IPS DF 19.7 (cell line): ENCODE results near the gene SLC26A6.

ENCODE experiments used
- DNase-seq: peaks from one replicate; pipeline ENCODE4 v3.0.0-alpha.2; 2013; ENCODE audit warnings: low read depth, low spot score

The SLC26A6 gene

GRCh38 chr3:48631516-48632448 is 3.5 kb downstream of the SLC26A6 start:
- no peak for DNase-seq

- DNase-seq: no peak
Measured at GRCh38 chr3:48630833-48631232, 4.4 kb downstream of the SLC26A6 start.

- DNase-seq: no peak
Measured at GRCh38 chr3:48630407-48630806, 4.9 kb downstream of the SLC26A6 start.

DNA sequence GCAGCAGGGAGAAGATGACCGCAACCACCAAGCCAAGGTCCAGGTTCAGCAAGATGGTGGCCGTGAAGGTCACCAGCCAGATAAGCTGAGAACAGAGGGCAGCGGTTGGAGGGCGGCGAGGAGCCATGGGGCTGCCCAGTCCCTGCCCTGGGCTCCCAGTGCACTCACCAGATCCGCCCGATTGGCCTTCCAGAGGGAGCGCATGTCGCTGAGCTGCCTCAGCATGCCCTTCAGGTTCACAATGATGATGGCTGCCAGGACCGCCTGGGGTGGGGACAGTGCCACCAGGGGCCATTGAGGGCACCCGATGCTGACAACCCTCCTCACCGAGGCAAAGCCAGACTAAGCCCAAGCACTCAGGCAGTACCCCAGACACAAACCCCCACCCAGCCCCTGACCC is 5.4 kb downstream of the SLC26A6 start:
- DNase-seq: no peak

DNA sequence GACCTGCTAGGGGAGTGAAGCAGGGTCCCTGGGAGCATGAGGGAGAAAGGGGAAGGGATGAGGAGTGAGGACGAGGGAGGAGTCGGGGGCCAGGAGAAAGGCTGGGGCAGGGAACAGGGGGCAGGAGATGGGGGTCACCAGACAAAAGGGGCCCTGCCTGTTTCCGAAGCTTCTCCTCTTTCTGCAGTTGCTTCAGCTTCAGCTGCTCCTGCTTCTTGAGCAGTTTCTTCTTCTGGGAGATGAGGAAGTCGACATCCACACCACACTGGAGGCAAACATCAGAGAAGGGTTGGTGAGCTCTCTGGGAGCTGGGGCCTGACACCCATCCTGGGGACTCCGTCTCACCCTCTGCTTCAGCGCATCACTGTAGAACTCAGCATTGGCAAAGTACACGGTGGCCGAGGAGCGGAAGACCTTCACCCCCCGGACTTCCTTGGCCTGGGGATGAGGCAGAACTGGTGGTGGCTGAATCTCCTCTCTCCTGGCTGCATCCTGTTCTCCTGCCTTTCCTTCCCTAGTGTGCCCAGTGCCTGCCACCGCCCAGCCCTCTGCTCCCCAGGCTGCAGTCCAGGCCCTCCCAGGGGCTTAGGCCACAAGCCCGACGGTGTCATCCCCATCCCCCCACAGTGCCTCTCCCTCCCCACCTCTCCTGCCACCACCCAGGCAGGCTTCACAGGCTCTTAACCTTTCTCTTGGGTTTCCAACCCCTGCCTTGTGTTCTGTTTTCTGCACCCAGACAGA is 6.8 kb downstream of the SLC26A6 start:
- DNase-seq: no peak

DNA sequence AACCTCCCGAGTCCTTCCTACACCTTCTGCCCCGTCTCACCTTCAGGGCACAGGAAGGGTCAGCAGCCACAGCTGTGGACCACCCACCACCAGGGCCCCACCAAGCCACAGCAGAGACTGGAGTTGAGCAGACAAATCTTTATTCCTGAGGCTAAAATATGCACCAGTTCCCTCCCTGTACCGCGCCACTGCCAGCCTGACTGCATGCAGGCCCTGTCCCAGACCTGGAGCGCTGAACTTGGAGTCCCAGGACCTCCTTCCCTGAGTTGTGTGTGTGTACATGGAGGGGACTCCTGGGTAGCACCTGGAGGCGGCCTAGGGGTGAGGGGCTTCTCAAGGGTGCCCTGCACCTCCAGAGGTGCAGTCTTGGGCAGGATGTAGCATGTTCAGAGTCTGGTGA is 9.7 kb downstream of the SLC26A6 start:
- no peak for DNase-seq

- DNase-seq: no peak
Measured at GRCh38 chr3:48624767-48625166, 10.5 kb downstream of the SLC26A6 start.

DNA sequence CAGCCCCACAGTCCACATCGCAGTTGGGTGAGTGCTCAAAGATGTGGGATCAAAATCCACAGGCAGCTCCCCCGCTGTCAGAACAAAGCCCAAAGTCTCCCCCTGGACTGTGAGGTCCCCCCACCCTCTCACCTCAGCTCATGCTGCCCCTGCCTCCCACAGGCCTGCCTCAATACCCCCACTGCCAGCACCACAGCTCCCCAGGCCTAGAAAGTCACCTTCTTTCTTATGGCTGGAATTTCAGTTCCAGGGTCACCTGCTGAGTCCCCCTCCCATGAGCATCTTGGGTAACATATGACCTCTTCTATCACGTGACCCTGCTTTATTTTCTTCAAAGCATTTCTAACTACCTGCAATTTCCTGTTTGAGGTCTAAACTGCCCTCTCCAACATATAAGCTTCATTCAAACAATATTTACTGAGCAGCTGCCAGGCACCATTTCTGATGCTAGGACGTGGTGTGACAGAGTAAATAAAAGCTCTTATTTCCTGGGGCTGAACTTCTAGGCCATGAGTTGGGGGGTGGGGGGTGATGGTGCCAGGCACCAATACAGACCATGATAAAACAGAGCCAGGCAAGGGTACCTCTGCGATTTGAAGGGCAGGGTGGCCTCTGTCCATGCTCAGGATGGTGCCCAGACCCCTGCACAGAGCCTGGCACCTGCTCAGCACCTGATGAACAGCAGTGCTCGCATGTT is 11.3 kb downstream of the SLC26A6 start:
- DNase-seq: no peak

- no peak for DNase-seq
Measured at GRCh38 chr3:48621461-48621869, 13.8 kb downstream of the SLC26A6 start, which contains the start of gene TMEM89. Gene TMEM89 (minus strand): TSS chr3:48621769. CDS start chr3:48621756, 13 bp downstream.

DNA sequence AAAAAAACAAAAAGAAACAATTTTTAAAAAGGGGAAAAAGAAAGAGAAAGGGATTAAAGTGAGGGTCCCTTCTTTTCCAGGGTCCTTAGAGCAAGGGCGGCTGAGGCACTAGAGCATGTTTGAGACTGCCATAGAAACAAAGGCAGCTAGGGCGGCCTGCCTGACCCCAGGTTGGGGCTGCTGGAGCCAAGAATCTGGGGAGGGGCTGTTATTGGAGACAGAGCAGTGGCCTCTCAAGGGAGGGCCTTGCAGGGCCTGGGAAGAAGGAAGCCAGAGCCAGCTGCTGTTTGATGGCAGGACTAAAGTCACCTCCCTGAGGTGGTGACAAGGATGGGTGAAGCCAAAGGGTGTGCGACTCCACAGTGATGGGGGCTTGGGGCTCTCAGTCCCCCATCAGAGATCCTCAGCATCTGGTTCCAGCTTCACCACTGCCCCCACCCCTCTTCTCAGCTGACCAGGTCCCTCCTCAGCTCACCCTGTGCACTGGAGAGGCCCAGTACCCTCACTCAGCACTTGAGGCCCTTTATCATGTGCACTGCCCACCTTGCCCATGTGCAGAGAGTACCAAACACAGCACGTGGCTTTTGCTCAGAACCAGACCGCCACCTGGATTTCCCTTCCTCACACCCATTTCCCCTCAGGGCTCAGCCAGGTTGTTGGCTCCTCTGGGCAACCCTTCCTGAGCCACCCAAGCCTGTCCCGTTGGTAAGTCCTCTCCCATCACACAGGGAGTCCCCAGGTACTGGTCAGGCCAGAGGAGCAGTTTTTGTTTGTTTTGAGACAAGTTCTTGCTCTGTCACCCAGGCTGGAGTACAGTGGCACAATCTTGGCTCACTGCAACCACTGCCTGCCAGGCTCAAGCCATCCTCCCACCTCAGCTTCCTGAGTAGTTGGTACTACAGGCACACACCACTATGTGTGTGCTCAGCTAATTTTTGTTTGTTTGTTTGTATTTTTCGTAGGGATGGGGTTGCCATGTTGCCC is 15.4 kb downstream of the SLC26A6 start:
- no peak for DNase-seq

DNA sequence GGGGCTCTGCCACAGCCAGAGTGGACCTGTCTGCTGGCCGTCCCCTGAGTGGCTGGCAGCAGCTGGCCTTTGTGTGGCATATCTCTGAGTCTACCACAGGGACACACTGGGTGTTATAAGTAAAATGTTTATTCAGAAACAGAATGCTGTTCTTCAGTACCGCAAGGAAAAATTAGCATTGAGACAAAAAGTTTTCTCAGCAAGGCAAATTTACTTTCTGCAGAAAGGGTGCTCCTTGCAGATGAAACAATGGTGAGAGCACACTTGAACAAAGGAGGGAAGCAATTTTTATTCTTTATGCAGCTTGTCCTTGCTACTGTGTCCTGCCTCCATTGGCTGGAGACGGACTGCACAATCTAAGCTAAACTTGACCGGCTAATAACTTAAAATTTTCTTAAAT is 17.7 kb downstream of the SLC26A6 start:
- no peak for DNase-seq

- no peak for DNase-seq
Measured at GRCh38 chr3:48614044-48614443, 21.2 kb downstream of the SLC26A6 start.

GRCh38 chr3:48612309-48612708 is 23.0 kb downstream of the SLC26A6 start:
- no peak for DNase-seq

DNA sequence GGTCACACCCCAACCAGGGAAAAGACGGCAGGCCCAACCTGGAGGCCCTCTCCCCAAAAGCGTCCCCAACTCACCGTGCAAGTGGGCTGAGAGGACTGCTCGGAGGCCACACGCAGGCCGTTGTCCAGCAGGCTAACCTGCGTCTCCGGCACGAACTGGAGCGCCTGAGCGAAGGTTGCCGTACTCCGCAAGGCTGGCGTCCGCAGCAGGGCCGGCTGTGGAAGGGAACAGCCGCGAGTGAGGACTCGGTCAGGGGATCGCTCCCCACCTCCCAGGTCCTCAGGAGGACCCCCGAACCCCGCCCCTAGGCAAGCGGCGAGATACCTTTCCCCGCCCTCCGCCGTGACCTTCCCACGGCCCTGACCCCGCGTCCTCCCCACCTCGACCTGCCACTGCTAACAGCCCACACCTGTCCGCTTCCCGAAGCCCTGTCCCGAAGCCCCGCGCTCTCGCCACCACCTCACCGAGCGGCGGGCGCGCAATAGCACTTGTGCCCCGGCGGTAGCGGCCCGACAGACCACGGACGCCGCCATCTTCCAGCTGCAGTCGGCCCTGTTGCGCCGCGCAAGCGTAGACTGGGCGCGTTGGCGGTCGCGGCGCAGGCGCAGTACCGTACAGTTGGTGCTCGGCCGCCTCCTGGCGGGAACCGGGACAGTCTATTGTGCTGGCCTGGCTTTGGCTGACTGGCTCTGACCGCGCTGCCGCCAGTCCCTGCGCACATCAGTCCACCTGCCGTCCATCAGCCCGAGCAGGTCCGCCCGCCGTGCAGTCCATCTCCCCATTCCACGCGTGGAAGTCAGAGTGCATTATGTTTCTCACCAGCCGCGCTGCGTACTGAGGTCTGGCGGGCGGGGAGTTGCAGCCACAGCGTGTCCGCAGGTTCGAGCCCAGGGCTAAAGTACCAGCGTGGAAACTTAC is 25.9 kb downstream of the SLC26A6 start, which contains the start of gene UQCRC1:
Gene UQCRC1, minus strand, starts transcription at position 559 of the 918 bp plus-strand sequence. Its CDS starts 26 bp downstream, at position 533.
- DNase-seq: peak; percentile 76

DNA sequence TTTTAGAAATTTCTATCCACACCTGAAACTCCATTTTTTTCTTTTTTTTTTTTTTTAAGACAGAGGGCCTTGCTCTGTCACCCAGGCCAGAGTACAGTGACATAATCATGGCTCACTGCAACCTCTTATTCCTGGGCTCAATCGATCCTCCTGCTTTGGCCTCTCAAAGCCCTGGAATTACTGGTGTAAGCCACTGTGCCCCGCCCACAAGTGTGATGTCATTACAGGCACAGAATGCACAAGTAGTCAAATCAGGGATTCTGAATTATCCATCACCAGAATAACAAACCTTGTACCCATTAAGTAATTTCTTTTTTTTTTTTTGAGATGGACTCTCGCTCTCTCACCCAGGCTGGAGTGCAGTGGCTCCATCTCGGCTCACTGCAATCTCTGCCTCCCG is 27.7 kb downstream of the SLC26A6 start:
- no peak for DNase-seq

- no peak for DNase-seq
Measured at GRCh38 chr3:48601622-48601994, 33.7 kb downstream of the SLC26A6 start.

DNA sequence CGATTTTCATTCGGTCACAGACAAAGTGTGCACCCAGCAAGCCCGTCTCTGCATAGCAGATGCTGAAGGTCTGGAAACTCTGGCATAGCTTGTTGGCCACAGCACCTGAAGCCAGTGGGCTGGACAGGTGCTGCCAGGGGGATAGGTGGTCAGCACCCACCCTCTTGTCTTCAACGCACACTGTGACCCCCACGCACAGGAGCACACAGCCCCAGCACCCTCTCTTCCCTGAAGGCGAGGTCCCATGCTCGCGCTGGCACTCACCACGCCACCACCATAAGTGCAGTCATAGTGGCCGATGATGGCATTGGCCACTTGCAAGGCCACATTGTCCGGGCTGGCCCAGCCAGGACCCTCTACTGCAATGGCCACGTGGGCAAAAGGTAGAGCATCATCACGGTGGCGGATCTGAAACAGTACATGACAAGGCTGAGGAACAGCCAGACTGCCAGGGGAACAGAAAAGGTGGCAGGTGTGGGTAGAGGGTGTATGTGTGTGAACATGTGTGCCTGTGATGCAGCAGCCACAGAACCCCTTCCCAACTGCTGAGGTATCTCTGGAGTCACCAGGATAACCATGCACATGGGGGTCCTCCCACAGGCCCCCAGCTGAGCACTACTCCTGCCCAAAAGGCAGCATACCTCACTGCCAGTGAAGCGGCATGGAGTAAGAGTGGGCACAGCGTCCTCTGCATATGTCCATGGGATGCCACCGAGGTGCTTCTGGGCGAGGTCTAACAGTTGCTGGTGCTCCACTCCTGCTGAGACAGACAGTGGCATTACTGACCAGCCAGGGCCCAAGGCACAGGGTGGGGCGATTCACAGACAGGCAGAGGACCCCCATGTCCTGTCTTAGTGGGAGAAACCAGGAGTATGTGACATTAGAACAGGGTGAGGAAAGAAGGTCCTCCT is 34.3 kb downstream of the SLC26A6 start:
- DNase-seq: no peak

GRCh38 chr3:48599509-48600285 is 35.6 kb downstream of the SLC26A6 start:
- DNase-seq: no peak
